NCI-H226 (cell line): ENCODE results near the gene CCDC148.

Experiments
- DNase-seq: peaks from one replicate; pipeline ENCODE4 v3.0.0-alpha.2; 2015

CCDC148 gene

DNA sequence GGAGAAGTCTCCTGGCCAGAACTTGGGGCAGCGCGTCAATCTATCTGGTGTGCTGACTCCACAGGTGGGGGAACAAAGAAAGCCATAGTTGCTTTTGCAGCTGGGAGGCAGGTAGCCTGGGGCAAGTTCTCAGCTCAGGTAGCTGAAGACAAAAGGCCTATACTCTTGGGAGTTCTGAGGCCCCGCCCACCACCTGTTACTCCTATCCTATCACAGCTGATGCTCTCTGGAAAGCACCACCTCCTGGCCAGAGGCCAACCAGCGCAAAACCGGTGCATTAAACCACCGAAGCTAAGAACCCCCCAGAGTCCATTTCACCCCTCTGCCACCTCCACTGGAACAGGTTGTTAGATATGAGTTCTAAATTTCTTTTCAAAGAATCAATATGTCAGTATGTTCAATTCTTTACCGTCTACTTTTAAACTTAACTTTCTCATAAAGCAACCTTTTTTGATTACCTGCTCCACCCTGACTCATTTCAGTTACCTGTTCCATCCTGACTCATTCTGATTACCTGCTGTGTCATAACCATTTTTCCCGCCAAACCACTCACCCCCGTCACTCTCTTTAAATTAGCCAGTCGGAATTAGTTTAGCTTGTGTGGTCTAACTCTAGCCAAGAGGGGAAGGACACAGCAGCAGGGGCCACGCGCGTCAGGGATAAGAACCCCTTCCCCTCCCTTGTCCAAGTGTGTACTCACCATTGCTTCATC, 311.5 kb downstream of the CCDC148 start:
- no peak for DNase-seq

DNA sequence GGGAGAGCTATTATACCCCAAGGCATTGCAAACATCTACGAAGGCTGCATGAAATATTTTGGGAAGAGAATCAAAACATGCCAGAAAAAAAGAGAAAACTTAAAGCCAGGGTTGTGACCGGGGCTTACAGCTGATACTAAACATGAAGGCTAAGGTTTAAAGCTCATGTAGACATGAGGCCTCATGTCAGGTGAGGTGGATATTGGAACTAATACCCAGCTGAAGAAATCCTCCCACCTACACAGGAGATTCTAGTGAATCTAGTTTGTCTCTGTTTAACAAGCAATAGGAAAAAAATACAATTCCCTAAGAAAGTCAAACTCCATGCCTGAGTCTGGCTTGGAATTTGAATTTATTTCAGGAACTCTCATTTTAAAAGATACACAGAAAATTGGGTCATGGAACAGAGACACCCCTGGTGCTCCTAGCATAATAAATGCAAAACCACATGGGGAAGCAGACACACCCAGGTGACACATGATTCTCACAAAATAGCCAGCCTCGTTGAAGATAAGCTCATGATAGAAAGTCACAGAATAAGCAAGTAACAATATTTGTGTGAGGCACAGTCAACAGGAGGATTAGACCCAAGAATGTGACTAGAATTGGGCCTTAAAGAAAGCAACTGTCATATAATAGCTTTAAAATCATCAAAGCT, 312.7 kb downstream of the CCDC148 start:
- DNase-seq: no peak

DNA sequence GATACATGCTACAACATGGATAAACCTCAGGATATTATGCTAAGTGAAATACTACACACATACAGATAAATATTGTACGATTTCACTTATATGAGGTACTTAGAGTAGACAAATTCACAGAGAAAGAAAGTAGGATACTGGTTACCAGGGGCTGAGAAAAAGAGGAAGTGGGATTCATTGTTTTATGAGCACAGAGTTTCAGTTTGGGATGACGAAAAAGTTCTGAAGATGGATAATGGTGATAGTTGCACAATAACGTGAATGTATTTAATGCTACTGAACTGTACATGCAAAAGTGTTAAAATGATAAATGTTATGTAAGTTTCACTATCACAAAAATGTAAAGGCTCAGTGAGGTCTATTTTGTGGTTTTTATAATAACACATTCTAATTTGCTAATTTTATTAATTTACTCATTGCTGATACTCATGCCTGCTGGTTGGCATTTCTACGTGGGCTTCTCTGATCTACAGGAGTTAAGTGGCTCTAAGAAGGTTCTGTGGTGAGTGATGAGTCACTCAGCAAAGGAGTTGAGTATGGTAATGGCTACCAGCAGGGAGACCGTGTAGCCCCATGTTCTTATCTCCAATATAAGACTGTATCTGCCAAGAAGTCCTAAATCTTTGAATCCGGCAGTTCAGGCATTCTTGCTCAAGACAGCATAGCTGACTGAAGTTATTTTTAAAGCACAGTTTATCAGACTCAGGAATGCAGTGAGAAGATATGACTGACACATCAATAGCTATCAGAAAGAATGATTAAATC, 313.8 kb downstream of the CCDC148 start:
- peak; percentile 98 for DNase-seq

DNA sequence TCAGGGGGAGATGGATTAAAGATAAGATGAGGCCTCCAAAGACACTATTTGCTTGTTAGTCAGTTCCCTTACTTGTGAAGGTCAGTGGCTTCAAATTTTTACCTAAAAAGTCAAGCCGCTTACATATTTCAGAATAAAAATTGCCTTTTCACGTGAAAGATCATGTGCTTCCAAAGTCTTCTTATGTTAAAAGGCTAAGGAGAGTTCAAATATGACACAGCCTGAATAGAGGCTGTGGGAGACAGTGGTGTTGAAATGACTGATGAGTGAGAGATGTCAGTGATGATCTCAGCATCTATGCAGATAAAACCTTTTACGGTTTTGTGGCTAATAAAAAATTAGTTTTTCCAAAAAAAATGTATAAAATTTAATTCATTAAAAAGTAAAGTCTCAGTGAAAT, 314.4 kb downstream of the CCDC148 start:
- DNase-seq: peak; percentile 69

DNA sequence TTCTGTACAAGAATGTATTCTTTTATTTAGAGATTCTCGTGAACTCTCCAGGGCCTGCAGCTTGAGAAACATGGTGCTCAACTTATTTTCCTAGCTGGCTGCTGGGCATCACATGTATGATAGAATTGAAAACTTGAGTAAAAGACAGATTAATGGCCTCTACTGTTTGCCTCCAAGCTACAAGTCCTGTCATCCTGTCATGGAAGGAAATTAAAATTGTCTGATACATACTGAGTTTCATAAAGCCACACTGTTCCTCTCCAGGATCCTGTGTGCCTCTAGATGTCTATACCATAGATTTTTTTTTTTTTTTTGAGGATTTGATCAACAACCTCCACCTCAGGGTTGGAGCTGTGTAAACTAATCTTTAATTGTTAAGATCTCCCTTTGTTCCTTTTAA, 316.4 kb downstream of the CCDC148 start:
- no peak for DNase-seq

DNA sequence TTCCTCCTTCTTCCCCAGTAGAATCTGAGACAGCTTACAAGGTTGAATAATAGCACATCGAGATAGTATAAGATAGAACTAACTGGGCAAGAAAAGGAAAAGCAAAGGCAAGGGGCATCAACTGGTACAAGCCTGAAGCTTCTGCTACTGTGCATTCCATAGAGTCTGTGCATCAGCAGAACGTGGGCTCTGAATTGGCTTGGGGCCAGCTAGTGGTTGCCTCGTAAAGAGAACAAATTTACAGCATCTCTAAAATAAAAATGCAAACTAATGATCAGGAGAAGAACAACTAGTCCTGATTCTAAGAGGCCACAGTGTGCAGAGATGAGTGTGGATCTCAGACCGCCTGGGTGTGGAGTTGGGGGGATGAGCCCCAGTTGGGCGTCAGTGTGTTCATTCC, 318.3 kb downstream of the CCDC148 start:
- DNase-seq: no peak

DNA sequence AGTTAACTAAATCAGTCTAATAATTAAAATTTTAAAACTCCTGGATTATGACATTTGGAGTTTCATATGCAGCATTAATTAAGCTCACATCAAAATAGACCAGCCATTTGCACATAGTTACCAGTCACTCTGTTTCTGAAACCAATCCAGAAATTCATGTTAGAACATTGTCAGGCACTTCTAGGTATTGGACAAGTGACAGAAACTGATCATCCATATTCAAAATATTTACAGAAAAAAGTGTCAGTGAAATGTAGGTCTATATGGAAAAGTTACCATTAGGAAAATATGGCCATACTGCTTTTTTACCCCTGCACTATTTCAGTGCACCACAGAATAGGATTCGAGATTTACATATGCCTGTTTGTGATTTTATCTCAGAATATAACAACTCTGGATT, 321.5 kb downstream of the CCDC148 start:
- no peak for DNase-seq

DNA sequence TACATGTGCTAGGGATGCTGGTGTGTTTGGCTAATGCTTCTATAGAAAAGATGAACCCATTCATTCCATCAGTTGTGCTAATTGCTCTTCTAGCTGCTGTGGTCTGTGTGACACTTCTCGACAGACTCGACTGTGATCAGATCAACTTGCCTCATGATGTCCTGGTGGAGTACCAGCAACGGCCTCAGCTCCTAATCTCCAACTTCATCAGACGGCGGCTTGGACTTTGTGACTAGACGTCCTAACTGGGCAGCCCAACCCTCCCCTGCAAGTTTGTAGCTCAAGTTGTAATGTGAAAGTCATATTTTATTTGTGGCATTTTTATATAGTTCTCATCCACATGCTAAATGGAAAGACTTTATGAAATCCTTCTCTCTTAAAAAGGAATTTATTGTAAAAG, 321.9 kb downstream of the CCDC148 start:
- no peak for DNase-seq

DNA sequence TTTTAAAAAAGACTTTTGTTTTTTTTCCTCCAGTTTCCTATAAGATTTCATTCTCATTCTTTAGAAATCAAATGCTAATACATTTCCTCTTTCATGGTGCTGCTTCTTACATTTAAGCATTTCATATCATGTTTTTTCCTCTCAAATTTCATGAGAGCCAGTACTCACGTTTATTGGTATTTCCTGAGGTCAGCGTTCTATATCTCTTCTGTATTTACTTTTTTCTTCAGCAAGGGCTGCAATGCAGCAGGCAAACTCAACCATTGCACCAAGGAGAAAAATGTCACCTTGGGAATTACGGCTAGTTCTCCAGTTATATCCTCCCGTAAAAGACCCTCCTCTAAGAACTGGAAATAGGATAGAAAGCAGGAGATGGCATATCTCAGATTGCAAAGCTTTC, 322.5 kb downstream of the CCDC148 start:
- DNase-seq: no peak

DNA sequence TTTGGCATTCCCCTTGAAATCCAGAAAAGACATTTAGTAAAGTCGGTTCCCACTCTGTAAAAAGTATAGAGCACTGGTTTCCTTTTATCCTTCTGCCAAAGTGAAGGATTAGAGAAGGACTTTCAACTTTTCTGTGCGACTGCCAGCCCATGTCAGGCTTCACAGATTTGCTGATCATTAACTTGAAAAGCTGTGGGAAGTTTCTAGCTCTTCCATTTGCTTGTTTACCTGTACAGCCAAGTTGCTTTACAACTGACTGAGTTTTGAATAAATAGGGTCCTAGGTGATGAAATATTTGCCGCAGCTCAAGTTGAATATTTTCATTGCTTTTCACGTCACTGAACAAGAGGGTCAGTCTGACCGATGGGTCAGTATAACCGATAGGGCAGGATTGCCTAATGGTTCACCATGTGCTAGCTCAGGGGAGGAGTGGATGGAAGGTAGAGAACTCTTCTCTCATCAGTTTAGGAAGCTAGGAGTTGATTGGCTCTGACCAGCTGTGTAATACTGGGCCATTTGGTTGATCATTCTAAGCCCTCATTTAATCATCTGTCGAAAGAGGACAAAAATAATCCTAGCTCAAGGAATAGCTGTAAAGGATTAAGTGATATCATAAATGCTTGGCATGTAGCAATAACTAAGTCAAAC, 324.5 kb downstream of the CCDC148 start:
- no peak for DNase-seq

DNA sequence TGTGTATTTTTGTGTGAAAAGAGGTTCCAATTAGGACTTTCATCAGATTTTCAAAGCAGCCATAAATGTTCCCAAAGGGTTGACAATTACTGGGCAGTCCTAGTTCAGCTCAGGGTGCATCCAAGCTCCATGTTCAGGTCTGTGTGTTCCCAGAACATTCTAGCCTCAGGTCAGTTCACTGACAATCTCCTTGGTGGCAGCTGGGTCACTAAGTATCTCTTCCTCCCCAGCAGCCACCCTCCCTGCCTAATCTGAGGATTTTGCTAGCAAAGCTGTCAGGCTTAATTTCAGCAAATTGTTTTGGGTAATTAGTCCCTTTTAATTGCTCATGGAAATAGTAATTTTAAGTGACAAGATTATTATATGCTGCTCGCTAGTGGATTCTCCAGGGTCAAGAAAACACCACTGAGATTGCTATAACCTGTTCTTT, 325.1 kb downstream of the CCDC148 start:
- DNase-seq: no peak

DNA sequence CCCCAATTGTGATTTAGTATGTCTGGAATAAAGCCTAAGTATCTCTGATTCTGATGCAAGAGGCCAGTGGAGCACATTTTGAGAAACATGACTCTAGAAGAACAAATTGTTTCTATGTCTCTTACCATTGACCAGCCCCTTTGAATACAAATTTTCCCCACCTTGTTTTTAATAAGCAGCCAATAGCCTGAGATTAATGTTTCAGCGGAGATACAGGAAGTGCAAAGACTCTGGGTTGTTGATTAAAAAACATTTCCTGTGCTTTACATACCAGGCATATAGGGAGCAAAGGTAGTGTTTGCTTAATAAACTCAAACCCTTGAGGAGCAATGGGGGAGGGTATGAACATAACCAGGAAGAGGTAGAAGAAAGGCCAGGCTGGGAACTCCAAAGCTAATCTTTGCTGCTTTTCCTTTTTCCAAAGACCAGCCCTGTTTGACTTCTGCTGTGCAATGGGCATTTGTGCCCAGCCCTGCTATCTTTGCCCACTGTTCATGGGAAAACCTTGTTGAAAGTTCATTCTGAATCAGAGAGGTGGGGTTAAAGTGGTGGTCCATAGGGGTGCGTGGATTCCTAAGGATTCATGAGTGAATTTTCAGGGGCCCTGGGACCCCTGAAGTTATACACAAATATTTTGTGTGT, 325.6 kb downstream of the CCDC148 start:
- no peak for DNase-seq

DNA sequence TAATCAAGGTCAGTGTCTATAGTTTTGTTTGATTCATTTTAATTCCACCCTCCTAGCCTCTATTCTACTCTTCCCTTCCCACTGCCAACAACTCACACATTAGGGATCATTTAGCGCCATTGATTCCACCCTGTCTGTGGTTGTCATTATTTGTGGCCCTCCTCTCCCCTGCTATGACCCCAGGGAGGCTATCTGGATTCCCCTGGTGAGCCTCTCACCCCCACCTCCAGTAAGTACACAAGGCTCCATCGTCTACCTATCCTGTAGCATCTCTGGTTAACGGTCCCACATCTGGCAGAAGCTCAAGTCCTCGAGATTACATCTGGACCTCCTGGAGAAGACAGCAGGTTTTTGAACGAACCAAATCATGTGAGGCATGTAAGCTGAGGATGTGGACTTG, 327.5 kb downstream of the CCDC148 start:
- DNase-seq: no peak

DNA sequence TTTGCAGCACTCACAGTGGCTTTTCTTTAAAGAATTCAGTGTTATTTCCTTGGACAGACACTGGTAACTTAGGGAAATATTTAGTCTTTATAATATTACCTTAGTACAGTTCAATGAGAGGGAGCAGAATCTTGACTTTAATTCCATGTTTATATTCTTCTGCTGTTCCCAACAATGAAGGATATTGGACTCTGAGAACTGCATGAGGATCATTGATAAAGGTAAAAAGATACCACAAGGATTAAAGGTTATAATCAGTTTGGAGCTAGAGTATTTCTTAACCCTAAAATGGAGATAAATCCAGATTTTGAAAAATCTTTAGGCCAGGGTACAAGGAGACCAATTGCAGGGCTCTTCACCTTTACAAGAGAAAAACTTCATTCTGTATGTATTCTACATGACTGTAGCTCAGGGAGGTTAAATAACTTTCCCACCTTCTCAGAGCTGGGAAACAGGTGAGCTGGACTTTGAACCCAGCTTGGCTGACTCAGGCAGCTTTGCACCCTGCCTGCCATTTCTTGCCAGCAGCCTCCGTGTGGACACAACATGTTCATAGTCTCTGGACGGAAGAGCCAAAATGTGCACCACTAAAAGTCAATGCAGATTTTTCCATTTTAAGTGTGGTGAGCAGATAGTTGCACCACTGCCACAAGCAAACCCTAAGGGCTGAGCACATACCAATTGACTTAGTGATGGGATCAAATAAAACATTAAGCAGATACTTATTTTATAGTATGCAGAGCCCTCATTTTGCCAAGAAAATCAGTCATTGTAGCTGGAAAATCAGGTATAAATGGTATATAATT, 328.2 kb downstream of the CCDC148 start:
- no peak for DNase-seq

DNA sequence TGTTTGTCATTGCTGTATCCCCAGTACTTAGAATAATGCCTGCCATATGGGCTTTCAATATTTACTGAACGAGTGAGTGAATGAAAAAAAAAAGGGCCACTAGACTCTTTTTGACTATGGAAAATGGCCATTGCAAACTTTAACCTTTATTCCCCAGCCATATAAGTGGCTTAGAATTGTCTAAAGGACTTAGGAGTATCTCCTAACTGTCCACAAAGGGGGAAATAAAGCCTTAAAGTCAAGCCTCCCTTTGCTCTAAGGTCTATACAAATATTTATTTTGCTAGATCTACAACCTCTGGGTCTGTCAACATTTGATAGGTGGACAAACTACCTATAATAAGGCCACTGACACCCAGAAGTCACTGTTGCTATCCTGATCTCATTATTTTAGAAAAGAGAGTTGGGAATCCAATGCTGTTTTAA, 329.2 kb downstream of the CCDC148 start:
- DNase-seq: no peak

DNA sequence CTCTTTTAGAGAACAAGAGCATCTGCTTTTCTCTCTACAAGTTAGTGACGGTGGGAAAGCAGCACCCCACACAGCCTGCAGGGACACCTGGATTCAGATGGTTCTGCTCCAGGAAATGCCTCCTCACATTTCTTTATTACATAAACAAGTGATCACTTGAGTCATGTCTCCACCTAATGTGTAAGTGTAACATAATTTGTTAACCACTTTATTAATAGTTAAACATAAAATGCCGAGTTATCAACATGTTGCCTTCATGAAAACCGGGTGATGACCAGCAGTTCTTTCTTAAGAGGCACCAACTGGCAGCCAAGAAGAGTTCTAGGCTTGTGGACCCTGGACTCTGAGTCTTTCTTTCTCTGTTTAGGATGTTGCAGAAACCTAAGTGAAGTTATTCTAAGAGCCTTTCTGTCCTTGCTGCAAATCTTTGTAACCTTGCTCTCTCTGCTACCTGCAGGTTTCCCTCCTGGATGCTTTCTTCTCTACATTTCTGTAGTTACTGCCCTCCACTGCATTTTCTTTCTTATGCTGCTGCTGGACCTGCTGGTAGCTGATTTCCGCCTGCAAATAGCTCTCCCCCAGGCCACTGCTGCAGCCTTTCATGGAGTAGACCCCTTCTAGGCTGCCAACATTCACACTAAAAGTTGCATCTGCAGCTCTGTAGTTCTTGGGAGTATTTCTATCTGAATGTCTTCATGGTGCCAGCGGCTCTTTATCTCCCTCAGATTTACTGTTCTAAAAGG, 330.6 kb downstream of the CCDC148 start:
- no peak for DNase-seq

DNA sequence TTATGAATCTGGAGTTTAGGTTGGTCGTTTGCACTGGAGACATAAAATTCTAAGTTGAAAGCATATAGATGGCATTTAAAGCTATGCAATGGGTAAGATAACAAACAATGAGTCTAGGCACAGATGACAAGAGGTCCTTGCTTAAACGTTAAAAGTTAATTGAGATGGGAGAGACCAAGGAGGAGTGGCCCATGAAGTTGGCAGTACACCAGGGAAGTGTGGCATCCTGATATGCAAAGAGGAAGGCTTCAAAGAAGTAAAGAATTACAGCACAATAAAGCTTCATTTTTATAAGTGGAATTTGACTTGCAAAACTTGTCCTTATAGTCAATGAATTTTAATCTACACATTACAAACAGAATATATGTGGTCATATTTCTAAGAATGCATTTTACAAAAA, 331.7 kb downstream of the CCDC148 start:
- DNase-seq: no peak
